MCF 10A (cell line): ENCODE results near the gene STARD13. TPM values are rescaled to one million over a fixed set of nuclear protein-coding genes. Genes with fewer than 3 reads are reported as not detected.

ENCODE experiments used
- BruUV-seq: library from RNA; stranded (reverse); fragments of 400-500 nt; replicated peaks from 2 replicates; lab custom pipeline; 2021; lab: Mats Ljungman, UMichigan
- CTCF ChIA-PET: fragments of 300-600 bp; sonication (Branson Sonifier 250); formaldehyde crosslinking; extraction: SDS; loops from one replicate; lab custom pipeline; 2021; ENCODE audit warnings: antibody characterized with exemption, inconsistent platforms; lab: Yijun Ruan, JAX
- POLR2A ChIA-PET: fragments of 300-600, 350-650 bp; sonication (Branson Sonifier 250); formaldehyde crosslinking; extraction: SDS; loops from one replicate; lab custom pipeline; 2020; ENCODE audit warnings: antibody characterized with exemption, inconsistent platforms; lab: Yijun Ruan, JAX
- DNase-seq: peaks from one replicate; pipeline ENCODE4 v3.0.0-alpha.2; 2018; ENCODE audit not compliant: unreplicated experiment
- H3K27ac Mint-ChIP-seq: one replicate; pipeline ENCODE4 v1.8.0; 2022; ENCODE audit warnings: mild to moderate bottlenecking, low read depth, mixed read lengths; ENCODE audit not compliant: unreplicated experiment
- H3K27me3 Mint-ChIP-seq: one replicate; pipeline ENCODE4 v1.8.0; 2022; ENCODE audit warnings: mixed read lengths; ENCODE audit not compliant: insufficient read depth, unreplicated experiment
- H3K36me3 Mint-ChIP-seq: one replicate; pipeline ENCODE4 v1.8.0; 2022; ENCODE audit warnings: mild to moderate bottlenecking, moderate library complexity, mixed read lengths; ENCODE audit not compliant: insufficient read depth, unreplicated experiment
- H3K4me1 Mint-ChIP-seq: one replicate; pipeline ENCODE4 v1.8.0; 2022; ENCODE audit warnings: mixed read lengths; ENCODE audit not compliant: insufficient read depth, unreplicated experiment
- H3K4me3 Mint-ChIP-seq: one replicate; pipeline ENCODE4 v1.8.0; 2022; ENCODE audit warnings: mild to moderate bottlenecking, moderate library complexity, mixed read lengths; ENCODE audit not compliant: unreplicated experiment
- H3K9me3 Mint-ChIP-seq: one replicate; pipeline ENCODE4 v1.8.0; 2022; ENCODE audit warnings: mixed read lengths; ENCODE audit not compliant: unreplicated experiment
- intact Hi-C: fragments of 100-400 bp; cut with micrococcal nuclease; formaldehyde crosslinking; loops from 2 replicates; pipeline ENCODE4 v1.14.1; 2022
- total RNA-seq: library from RNA; stranded (reverse); gene quantifications from 2 replicates; pipeline ENCODE4 v1.2.3, GENCODE V29; 2022
- TF ChIP-seq, protein P1 (sequence below): fragments of 200-600 bp; IDR thresholded peaks from one replicate; pipeline ENCODE4 v1.8.0; 2022; ENCODE audit warnings: antibody characterized with exemption, mild to moderate bottlenecking; ENCODE audit not compliant: unreplicated experiment

Gene STARD13
- total RNA-seq, 1 experiment from 2014 or later: 31.9 TPM

- H3K9me3 Mint-ChIP-seq: no peaks in the 10 kb centered on the region
- no peak for DNase-seq
- intact Hi-C loops: no loop called here
- no TSS peak for BruUV-seq
- peaks cover 6% of the 10 kb centered on the region for H3K4me1 Mint-ChIP-seq
- ChIA-PET CTCF (interaction anchor here (0.6 to 1.3 kb wide), 3 partner anchors 11 to 1955 kb away, joined by 3 to 6 read pairs (median 4); no protein-coding TSS in a partner anchor), POLR2A (interaction anchor here (0.6 to 1.2 kb wide), 3 partner anchors 11 to 25 kb away, joined by 3 to 4 read pairs (median 3); no protein-coding TSS in a partner anchor)
- no peaks in the 10 kb centered on the region for H3K27me3 Mint-ChIP-seq
- H3K4me3 Mint-ChIP-seq: no peak overlapping the region
- H3K27ac Mint-ChIP-seq: no peak overlapping the region
- H3K36me3 Mint-ChIP-seq: peaks cover 36% of the 10 kb centered on the region
- TF ChIP-seq, protein P1, sequence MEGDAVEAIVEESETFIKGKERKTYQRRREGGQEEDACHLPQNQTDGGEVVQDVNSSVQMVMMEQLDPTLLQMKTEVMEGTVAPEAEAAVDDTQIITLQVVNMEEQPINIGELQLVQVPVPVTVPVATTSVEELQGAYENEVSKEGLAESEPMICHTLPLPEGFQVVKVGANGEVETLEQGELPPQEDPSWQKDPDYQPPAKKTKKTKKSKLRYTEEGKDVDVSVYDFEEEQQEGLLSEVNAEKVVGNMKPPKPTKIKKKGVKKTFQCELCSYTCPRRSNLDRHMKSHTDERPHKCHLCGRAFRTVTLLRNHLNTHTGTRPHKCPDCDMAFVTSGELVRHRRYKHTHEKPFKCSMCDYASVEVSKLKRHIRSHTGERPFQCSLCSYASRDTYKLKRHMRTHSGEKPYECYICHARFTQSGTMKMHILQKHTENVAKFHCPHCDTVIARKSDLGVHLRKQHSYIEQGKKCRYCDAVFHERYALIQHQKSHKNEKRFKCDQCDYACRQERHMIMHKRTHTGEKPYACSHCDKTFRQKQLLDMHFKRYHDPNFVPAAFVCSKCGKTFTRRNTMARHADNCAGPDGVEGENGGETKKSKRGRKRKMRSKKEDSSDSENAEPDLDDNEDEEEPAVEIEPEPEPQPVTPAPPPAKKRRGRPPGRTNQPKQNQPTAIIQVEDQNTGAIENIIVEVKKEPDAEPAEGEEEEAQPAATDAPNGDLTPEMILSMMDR: no peak
Measured at GRCh38 chr13:33146843-33147611, 138.5 kb downstream of the STARD13 start.

DNA sequence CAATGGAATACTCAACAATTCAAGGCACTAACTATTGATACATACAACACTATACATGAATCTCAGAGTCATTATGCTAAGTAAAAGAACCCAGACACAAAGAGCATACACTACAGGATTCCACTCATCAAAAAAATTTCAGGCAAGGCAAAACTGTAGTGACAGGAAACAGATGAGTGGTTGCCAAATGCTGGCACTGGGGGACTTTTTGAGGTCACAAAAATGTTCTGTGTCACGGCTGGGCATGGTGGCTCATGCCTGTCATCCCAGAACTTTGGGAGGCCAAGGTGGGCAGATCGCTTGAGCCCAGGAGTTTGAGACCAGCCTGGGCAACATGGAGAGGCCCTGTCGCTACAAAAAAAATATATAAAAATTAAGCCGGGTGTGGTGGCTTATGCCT lies 139.9 kb downstream of the STARD13 start:
- intact Hi-C loops: no loop called here

DNA sequence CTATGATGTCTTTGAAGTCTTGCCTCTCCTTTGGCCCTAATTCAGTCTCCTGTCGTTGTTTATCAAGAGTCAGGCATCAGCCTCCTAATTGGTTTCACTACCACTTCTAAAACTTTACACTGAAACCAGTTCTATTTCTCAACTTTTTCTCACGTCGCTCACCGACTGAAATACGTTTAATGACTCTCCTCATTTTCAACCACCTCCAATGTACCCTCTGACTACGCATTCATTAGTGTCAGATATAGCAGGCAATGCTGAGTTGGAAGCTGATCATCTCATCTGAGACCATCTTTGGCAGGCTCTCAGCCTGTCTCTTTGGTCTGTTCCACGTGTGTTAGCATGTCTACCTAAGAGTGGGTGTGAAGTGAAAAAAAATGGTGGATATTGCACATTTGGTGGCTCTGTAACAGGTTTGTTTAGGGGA lies 141.2 kb downstream of the STARD13 start:
- intact Hi-C loops: no loop called here
- Mint-ChIP-seq H3K9me3 (no peaks in the 10 kb centered on the region), H3K36me3 (peaks cover 46% of the 10 kb centered on the region), H3K27ac (no peak overlapping the region), H3K27me3 (no peaks in the 10 kb centered on the region), H3K4me1 (peaks cover 6% of the 10 kb centered on the region), H3K4me3 (no peak overlapping the region)
- TF ChIP-seq, protein P1: no peak
- no TSS peak for BruUV-seq
- POLR2A ChIA-PET: interaction anchor here (1.0 kb wide), 1 partner anchor 52 kb away, joined by 4 read pairs; no protein-coding TSS in a partner anchor
- CTCF ChIA-PET: interaction anchor here (1.2 kb wide), 1 partner anchor 13 kb away, joined by 5 read pairs; no protein-coding TSS in a partner anchor
- no peak for DNase-seq

More for the DNA sequence above, 139.9 kb downstream of the STARD13 start:
- BruUV-seq: no TSS peak
- H3K36me3 Mint-ChIP-seq: peaks cover 37% of the 10 kb centered on the region
- no peak overlapping the region for H3K4me3 Mint-ChIP-seq
- no peak for DNase-seq
- no peaks in the 10 kb centered on the region for H3K27me3 Mint-ChIP-seq
- ChIA-PET POLR2A (interaction anchor here (0.7 to 1.1 kb wide), 2 partner anchors 10 to 13 kb away, joined by 3 read pairs; no protein-coding TSS in a partner anchor), CTCF (interaction anchor here (0.8 to 1.3 kb wide), 3 partner anchors 12 to 14 kb away, joined by 3 to 5 read pairs (median 4); no protein-coding TSS in a partner anchor)
- H3K9me3 Mint-ChIP-seq: no peaks in the 10 kb centered on the region
- TF ChIP-seq, protein P1: no peak
- no peak overlapping the region for H3K27ac Mint-ChIP-seq
- H3K4me1 Mint-ChIP-seq: peaks cover 6% of the 10 kb centered on the region
